ENCODE measurements around the gene APEH. TPM values are rescaled to one million over a fixed set of nuclear protein-coding genes. Genes with fewer than 3 reads are reported as not detected.

The APEH gene
- total RNA-seq, 2 experiments from 2014 or later: 165 to 166 TPM

DNA sequence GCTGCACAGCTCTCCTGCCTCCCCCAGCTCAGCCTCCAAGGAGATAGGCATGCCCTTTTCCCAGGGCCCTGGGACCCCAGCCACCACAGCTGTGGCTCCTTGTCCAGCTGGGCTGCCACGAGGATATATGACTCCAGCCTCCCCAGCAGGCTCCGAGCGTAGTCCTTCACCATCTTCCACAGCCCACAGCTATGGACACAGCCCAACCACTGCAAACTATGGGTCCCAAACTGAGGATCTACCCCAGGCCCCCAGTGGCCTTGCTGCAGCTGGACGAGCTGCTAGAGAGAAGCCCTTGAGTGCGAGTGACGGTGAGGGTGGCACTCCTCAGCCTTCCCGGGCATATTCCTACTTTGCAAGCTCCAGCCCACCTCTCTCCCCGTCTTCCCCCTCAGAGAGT is 20.5 kb upstream of the APEH start:
- Mint-ChIP-seq H3K4me1 (ENCODE audit: low read depth) (no peaks in the 10 kb centered on the region), H3K36me3 (ENCODE audit: low read depth) (no peaks in the 10 kb centered on the region), H3K27me3 (no peaks in the 10 kb centered on the region), H3K4me3 (no peak overlapping the region), H3K9me3 (no peaks in the 10 kb centered on the region), H3K27ac (no peak overlapping the region)
- TF ChIP-seq, protein P1, sequence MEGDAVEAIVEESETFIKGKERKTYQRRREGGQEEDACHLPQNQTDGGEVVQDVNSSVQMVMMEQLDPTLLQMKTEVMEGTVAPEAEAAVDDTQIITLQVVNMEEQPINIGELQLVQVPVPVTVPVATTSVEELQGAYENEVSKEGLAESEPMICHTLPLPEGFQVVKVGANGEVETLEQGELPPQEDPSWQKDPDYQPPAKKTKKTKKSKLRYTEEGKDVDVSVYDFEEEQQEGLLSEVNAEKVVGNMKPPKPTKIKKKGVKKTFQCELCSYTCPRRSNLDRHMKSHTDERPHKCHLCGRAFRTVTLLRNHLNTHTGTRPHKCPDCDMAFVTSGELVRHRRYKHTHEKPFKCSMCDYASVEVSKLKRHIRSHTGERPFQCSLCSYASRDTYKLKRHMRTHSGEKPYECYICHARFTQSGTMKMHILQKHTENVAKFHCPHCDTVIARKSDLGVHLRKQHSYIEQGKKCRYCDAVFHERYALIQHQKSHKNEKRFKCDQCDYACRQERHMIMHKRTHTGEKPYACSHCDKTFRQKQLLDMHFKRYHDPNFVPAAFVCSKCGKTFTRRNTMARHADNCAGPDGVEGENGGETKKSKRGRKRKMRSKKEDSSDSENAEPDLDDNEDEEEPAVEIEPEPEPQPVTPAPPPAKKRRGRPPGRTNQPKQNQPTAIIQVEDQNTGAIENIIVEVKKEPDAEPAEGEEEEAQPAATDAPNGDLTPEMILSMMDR (IDR thresholded peaks at IDR 0.05): no peak
- DNase-seq (no peak), ATAC-seq (no peak)
- POLR2A ChIA-PET: no interaction called here
- intact Hi-C loops (cut with micrococcal nuclease): no loop called here
- CTCF ChIA-PET: interaction anchor here (2.2 kb wide), 1 partner anchor 114 kb away, joined by 16 read pairs; no protein-coding TSS in a partner anchor

DNA sequence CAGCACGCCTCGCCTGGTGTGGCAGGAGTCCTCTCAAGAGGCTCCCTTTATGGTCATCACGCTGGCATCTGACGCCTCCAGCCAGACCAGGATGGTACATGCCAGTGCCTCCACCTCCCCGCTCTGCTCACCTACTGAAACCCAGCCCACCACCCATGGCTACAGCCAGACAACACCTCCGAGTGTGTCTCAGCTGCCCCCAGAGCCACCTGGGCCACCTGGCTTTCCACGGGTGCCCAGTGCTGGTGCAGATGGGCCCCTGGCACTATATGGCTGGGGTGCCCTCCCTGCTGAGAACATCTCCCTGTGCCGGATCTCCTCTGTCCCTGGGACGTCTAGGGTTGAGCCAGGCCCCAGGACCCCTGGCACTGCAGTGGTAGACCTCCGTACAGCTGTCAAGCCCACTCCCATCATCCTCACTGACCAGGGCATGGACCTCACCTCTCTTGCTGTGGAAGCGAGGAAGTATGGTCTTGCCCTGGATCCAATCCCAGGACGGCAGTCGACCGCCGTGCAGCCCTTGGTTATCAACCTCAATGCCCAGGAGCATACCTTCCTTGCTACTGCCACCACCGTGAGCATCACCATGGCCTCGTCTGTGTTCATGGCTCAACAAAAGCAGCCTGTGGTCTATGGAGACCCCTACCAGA is 19.9 kb upstream of the APEH start:
- Mint-ChIP-seq H3K9me3 (no peaks in the 10 kb centered on the region), H3K27me3 (no peaks in the 10 kb centered on the region), H3K27ac (no peak overlapping the region), H3K4me1 (ENCODE audit: low read depth) (no peaks in the 10 kb centered on the region), H3K36me3 (ENCODE audit: low read depth) (no peaks in the 10 kb centered on the region), H3K4me3 (no peak overlapping the region)
- ATAC-seq (no peak), DNase-seq (no peak)
- CTCF ChIA-PET: interaction anchor here (1.8 to 2.2 kb wide), 2 partner anchors 115 kb away, joined by 8 to 16 read pairs; no protein-coding TSS in a partner anchor
- intact Hi-C loops (cut with micrococcal nuclease): no loop called here
- POLR2A ChIA-PET: no interaction called here
- TF ChIP-seq, protein P1 (IDR thresholded peaks at IDR 0.05): no peak

DNA sequence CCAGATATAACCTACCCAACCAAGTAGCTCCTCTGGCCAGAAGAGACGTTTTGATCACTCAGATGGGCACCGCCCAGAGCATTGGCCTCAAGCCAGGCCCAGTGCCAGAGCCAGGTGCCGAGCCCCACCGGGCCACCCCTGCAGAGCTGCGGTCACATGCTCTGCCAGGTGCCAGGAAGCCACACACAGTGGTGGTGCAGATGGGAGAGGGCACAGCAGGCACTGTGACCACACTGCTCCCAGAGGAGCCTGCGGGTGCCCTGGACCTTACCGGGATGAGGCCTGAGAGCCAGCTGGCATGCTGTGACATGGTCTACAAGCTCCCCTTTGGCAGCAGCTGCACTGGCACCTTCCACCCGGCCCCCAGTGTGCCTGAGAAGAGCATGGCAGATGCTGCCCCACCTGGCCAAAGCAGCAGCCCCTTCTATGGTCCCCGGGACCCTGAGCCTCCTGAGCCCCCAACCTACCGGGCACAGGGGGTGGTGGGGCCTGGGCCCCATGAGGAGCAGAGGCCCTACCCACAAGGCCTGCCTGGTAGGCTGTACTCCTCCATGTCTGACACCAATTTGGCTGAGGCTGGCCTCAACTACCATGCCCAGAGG is 19.1 kb upstream of the APEH start:
- POLR2A ChIA-PET: no interaction called here
- Mint-ChIP-seq H3K27ac (no peak overlapping the region), H3K36me3 (ENCODE audit: low read depth) (no peaks in the 10 kb centered on the region), H3K4me1 (ENCODE audit: low read depth) (no peaks in the 10 kb centered on the region), H3K4me3 (no peak overlapping the region), H3K27me3 (no peaks in the 10 kb centered on the region), H3K9me3 (no peaks in the 10 kb centered on the region)
- intact Hi-C loops (cut with micrococcal nuclease): no loop called here
- TF ChIP-seq, protein P1 (IDR thresholded peaks at IDR 0.05): no peak
- CTCF ChIA-PET: interaction anchor here (1.8 kb wide), 1 partner anchor 115 kb away, joined by 8 read pairs; no protein-coding TSS in a partner anchor
- DNase-seq (no peak), ATAC-seq (no peak)

DNA sequence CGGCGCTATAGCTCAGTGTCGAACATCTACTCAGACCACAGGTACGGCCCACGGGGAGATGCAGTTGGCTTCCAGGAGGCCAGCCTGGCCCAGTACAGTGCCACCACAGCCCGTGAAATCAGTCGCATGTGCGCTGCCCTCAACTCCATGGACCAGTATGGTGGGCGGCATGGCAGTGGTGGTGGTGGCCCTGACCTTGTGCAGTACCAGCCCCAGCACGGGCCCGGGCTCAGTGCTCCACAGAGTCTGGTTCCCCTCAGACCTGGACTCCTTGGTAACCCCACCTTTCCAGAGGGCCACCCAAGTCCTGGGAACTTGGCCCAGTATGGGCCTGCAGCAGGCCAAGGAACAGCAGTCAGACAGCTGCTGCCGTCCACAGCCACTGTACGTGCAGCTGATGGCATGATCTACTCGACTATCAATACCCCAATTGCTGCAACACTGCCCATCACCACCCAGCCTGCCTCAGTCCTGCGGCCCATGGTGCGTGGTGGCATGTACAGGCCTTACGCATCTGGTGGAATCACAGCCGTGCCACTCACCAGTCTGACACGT is 18.3 kb upstream of the APEH start:
- no peak overlapping the region for H3K4me3 Mint-ChIP-seq
- no peaks in the 10 kb centered on the region for H3K36me3 Mint-ChIP-seq (ENCODE audit: low read depth)
- H3K4me1 Mint-ChIP-seq (ENCODE audit: low read depth): no peaks in the 10 kb centered on the region
- ATAC-seq (no peak), DNase-seq (no peak)
- H3K27me3 Mint-ChIP-seq: no peaks in the 10 kb centered on the region
- H3K9me3 Mint-ChIP-seq: no peaks in the 10 kb centered on the region
- intact Hi-C loops (cut with micrococcal nuclease): no loop called here
- TF ChIP-seq, protein P1 (IDR thresholded peaks at IDR 0.05): no peak
- H3K27ac Mint-ChIP-seq: no peak overlapping the region
- POLR2A ChIA-PET: no interaction called here
- CTCF ChIA-PET: interaction anchor here (1.8 to 2.3 kb wide), 2 partner anchors 116 kb away, joined by 8 to 14 read pairs; no protein-coding TSS in a partner anchor

DNA sequence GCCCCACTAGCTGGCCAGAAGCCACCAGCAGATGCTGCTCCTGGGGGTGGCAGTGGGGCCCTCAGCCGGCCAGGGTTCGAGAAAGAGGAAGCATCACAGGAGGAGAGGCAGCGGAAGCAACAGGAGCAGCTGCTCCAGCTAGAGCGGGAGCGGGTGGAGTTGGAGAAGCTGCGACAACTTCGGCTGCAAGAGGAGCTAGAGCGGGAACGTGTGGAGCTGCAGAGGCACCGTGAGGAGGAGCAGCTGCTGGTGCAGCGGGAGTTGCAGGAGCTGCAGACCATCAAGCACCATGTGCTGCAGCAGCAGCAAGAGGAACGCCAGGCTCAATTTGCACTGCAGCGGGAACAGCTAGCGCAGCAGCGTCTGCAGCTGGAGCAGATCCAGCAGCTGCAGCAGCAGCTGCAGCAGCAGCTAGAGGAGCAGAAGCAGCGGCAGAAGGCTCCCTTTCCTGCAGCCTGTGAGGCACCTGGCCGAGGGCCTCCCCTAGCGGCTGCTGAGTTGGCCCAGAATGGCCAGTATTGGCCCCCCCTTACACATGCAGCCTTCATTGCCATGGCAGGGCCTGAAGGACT is 17.5 kb upstream of the APEH start:
- Mint-ChIP-seq H3K36me3 (ENCODE audit: low read depth) (no peaks in the 10 kb centered on the region), H3K4me1 (ENCODE audit: low read depth) (no peaks in the 10 kb centered on the region), H3K4me3 (no peak overlapping the region), H3K27ac (no peak overlapping the region), H3K27me3 (no peaks in the 10 kb centered on the region), H3K9me3 (no peaks in the 10 kb centered on the region)
- TF ChIP-seq, protein P1 (IDR thresholded peaks at IDR 0.05): no peak
- ChIA-PET CTCF (interaction anchor here (2.3 kb wide), 1 partner anchor 117 kb away, joined by 14 read pairs; no protein-coding TSS in a partner anchor), POLR2A (no interaction called here)
- ATAC-seq: no peak
- peak; percentile 12 for DNase-seq
- intact Hi-C loops (cut with micrococcal nuclease): no loop called here

All from activated CD8-positive, alpha-beta T cell treated with anti-CD3 and anti-CD28 coated beads for 36 hours (primary cell).